Neural progenitor cell (in vitro differentiated cells): ENCODE data around the gene ADCY9. TPM values are rescaled to one million over a fixed set of nuclear protein-coding genes. Genes with fewer than 3 reads are reported as not detected.

ENCODE experiments used
- DNase-seq: peaks from one replicate; pipeline ENCODE4 v3.0.0-alpha.2; 2016; ENCODE audit warnings: low spot score
- H2AFZ ChIP-seq: fragments of 200-600 bp; sonication (generic); replicated peaks from 2 replicates; pipeline ENCODE4 v1.6.1; 2016; ENCODE audit warnings: antibody characterized with exemption
- H3F3A ChIP-seq: fragments of 200-600 bp; sonication (generic); 2 replicates; pipeline ENCODE4 v1.6.1; 2016; ENCODE audit warnings: antibody characterized with exemption, low read depth
- H3K27ac ChIP-seq: fragments of 200-600 bp; sonication (generic); 2 replicates; pipeline ENCODE4 v1.5.1; 2016; ENCODE audit warnings: mild to moderate bottlenecking
- H3K27me3 ChIP-seq: fragments of 200-600 bp; sonication (generic); 2 replicates; pipeline ENCODE4 v1.6.1; 2016; ENCODE audit warnings: mild to moderate bottlenecking, moderate library complexity
- H3K36me3 ChIP-seq: fragments of 200-600 bp; sonication (generic); 2 replicates; pipeline ENCODE4 v1.5.1; 2016
- H3K4me1 ChIP-seq: fragments of 200-600 bp; sonication (generic); 2 replicates; pipeline ENCODE4 v1.6.1; 2016; ENCODE audit warnings: mixed run types
- H3K4me2 ChIP-seq: fragments of 200-600 bp; sonication (generic); 2 replicates; pipeline ENCODE4 v1.6.1; 2016
- H3K4me3 ChIP-seq: fragments of 200-600 bp; sonication (generic); 2 replicates; pipeline ENCODE4 v1.5.1; 2016
- H3K79me2 ChIP-seq: fragments of 200-600 bp; sonication (generic); 2 replicates; pipeline ENCODE4 v1.6.1; 2016; ENCODE audit warnings: low read depth
- H3K9ac ChIP-seq: fragments of 200-600 bp; sonication (generic); 2 replicates; pipeline ENCODE4 v1.6.1; 2016
- H3K9me3 ChIP-seq: fragments of 200-600 bp; sonication (generic); 2 replicates; pipeline ENCODE4 v1.5.1; 2016; ENCODE audit warnings: low read depth
- H4K20me1 ChIP-seq: fragments of 200-600 bp; sonication (generic); 2 replicates; pipeline ENCODE4 v1.6.1; 2016; ENCODE audit warnings: low read depth
- H3K27ac Mint-ChIP-seq: 3 replicates; pipeline ENCODE4 v1.8.0; 2021; ENCODE audit warnings: mixed read lengths
- H3K27me3 Mint-ChIP-seq: 2 replicates; pipeline ENCODE4 v1.8.0; 2022; ENCODE audit warnings: low read depth, mild to moderate bottlenecking, inconsistent platforms, moderate library complexity, mixed read lengths; ENCODE audit not compliant: insufficient read depth
- H3K36me3 Mint-ChIP-seq: 3 replicates; pipeline ENCODE4 v1.8.0; 2021; ENCODE audit warnings: mixed read lengths
- H3K4me1 Mint-ChIP-seq: 3 replicates; pipeline ENCODE4 v1.8.0; 2021; ENCODE audit warnings: mixed read lengths
- H3K4me3 Mint-ChIP-seq: 3 replicates; pipeline ENCODE4 v1.8.0; 2021; ENCODE audit warnings: mild to moderate bottlenecking, moderate library complexity, mixed read lengths
- H3K9me3 Mint-ChIP-seq: 3 replicates; pipeline ENCODE4 v1.8.0; 2020; ENCODE audit warnings: mixed read lengths
- EZH2 ChIP-seq: fragments of 200-600 bp; sonication (generic); IDR thresholded peaks from 2 replicates; pipeline ENCODE4 v1.6.1; 2017; ENCODE audit warnings: antibody characterized with exemption, mild to moderate bottlenecking, moderate library complexity
- EZH2phosphoT487 ChIP-seq: fragments of 200-600 bp; sonication (generic); IDR thresholded peaks from 2 replicates; pipeline ENCODE4 v1.6.1; 2017; ENCODE audit warnings: antibody characterized with exemption
- total RNA-seq: library from RNA; depleted of rRNA; stranded (reverse); fragments of >200 nt; gene quantifications from 2 replicates; pipeline ENCODE4 v1.2.3, GENCODE V29; 2015; ENCODE audit warnings: low replicate concordance
- TF ChIP-seq, protein P1 (sequence below): fragments of 200-600 bp; sonication (generic); IDR thresholded peaks from 2 replicates; pipeline ENCODE4 v1.5.1; 2017; ENCODE audit warnings: antibody characterized with exemption, mild to moderate bottlenecking

The ADCY9 gene
- total RNA-seq, 1 donor from 2014 or later, result 1.2 TPM

DNA sequence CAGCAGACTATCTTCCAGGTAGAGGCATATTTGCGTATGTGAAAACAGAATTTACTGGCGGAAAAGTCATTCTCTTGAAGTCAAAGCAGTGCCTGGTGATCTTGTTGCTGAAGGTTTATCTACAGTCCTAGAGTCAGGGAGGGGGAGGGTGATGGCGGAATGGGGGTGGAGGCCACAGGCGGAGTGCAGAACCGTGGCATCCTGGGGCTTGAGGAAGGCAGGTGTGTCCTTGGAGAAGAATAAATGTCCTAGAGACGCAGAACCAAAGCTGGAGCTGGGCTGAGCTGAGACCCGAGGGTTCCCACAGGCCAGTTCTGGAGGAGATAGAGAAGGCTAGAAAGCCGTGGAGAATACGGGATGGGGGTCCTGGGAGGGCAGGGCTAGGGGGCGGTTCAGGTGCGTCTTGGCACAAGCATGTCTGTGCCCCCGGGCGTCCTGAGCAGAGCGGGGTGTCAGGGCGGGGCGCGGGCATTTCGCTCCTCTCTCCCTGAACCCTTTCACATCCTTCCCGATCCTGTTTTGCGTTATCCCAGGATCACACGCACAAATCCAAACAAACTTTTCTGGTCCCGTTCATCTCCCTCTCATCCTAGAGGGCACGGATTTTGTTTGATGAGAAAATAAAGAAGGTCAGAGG, 158.8 kb downstream of the ADCY9 start:
- DNase-seq, result no peak
- peak overlapping the region; percentile 19 for H3K27ac Mint-ChIP-seq

DNA sequence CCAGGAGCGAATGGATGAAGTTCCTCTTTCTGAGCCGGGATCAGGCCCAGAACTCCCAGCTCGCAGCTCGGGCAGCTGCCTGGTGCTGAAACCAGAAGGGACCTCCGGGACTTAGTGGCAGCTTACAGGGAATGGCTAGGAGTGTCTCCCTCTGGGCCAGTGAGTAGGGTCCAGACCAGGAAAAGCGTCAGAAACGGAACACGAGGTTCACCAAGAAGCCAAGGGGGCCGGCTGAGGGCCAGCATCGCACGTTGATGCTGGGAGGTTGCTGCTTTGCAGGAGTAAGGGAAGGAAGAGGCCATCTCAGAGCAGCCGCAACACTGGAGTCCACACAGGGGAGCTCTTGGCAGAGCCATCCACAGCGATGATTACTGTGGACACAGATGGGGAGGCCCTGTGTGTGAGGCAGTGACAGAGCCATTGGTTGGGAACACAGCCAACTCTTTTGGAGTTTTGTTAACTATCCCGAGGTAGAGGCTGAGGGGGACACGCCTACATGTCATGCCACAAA, 161.8 kb downstream of the ADCY9 start:
- H3K27ac Mint-ChIP-seq, result peak overlapping the region; percentile 31
- Histone ChIP-seq H3K9ac (no peak overlapping the region), H3K27ac (no peak overlapping the region), H3K4me1 (peaks cover 12% of the 10 kb centered on the region), H3K4me2 (peak overlapping the region; percentile 38), H3K27me3 (no peaks in the 10 kb centered on the region), H3F3A (peaks cover 10% of the 10 kb centered on the region), H2AFZ (peak overlapping the region; percentile 79), H3K9me3 (no peaks in the 10 kb centered on the region), H4K20me1 (no peaks in the 10 kb centered on the region), H3K36me3 (no peaks in the 10 kb centered on the region), H3K79me2 (no peaks in the 10 kb centered on the region), H3K4me3 (no peak overlapping the region)
- no peaks in the 10 kb centered on the region for H3K9me3 Mint-ChIP-seq
- no peaks in the 10 kb centered on the region for H3K36me3 Mint-ChIP-seq
- DNase-seq, result no peak
- H3K27me3 Mint-ChIP-seq, result peaks cover 3% of the 10 kb centered on the region
- TF ChIP-seq, protein P1, sequence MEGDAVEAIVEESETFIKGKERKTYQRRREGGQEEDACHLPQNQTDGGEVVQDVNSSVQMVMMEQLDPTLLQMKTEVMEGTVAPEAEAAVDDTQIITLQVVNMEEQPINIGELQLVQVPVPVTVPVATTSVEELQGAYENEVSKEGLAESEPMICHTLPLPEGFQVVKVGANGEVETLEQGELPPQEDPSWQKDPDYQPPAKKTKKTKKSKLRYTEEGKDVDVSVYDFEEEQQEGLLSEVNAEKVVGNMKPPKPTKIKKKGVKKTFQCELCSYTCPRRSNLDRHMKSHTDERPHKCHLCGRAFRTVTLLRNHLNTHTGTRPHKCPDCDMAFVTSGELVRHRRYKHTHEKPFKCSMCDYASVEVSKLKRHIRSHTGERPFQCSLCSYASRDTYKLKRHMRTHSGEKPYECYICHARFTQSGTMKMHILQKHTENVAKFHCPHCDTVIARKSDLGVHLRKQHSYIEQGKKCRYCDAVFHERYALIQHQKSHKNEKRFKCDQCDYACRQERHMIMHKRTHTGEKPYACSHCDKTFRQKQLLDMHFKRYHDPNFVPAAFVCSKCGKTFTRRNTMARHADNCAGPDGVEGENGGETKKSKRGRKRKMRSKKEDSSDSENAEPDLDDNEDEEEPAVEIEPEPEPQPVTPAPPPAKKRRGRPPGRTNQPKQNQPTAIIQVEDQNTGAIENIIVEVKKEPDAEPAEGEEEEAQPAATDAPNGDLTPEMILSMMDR, result no peak
- no peak for TF ChIP-seq EZH2
- TF ChIP-seq EZH2phosphoT487, result no peak
- no peak overlapping the region for H3K4me3 Mint-ChIP-seq
- H3K4me1 Mint-ChIP-seq, result peaks cover 27% of the 10 kb centered on the region

More for the DNA sequence above, 158.8 kb downstream of the ADCY9 start:
- Histone ChIP-seq H2AFZ (no peak overlapping the region), H3K27ac (no peak overlapping the region), H3K4me1 (peaks cover 12% of the 10 kb centered on the region), H3K9ac (no peak overlapping the region), H3K79me2 (no peaks in the 10 kb centered on the region), H3F3A (peaks cover 10% of the 10 kb centered on the region), H3K4me3 (no peak overlapping the region), H3K4me2 (no peak overlapping the region), H3K36me3 (no peaks in the 10 kb centered on the region), H3K9me3 (no peaks in the 10 kb centered on the region), H4K20me1 (no peaks in the 10 kb centered on the region), H3K27me3 (no peaks in the 10 kb centered on the region)
- TF ChIP-seq, protein P1, result no peak
- TF ChIP-seq EZH2 (no peak), EZH2phosphoT487 (no peak)
- H3K4me1 Mint-ChIP-seq, result peaks cover 28% of the 10 kb centered on the region
- H3K9me3 Mint-ChIP-seq, result no peaks in the 10 kb centered on the region
- no peaks in the 10 kb centered on the region for H3K36me3 Mint-ChIP-seq
- H3K4me3 Mint-ChIP-seq, result no peak overlapping the region
- peaks cover 3% of the 10 kb centered on the region for H3K27me3 Mint-ChIP-seq

DNA sequence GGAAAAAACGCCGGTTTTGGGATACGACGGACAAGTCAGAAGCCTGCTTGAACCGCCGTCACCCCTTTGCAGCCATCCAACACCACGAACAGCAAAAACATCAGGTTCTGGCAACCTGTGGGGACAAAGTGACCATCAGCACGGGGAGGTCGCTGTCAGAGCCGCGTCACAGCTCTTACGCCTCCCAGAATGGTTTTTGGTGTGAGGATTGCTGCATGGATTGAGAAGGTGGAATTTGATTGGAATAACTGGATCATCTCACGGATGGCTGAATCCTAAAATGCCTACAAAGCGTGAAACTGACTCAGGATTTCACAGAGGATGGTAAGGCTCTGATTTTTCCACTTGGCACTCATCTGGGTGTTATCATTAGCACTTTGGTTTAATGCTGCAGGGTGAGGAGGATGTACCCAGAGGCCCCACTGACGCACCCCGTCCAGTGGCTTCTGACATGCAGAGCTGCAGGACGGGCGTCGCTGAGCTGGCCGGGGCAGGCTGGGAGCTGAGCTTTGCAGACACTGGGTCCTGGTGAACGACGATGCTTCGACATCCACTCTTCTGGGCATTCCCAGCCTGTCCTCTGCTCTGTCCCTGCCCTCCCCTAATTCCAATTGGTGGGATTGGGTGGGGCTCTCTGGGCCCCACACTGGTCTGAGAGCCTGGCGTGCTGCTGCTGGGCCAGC, 162.4 kb downstream of the ADCY9 start:
- Histone ChIP-seq H3K36me3 (no peaks in the 10 kb centered on the region), H3K9ac (no peak overlapping the region), H3K4me3 (no peak overlapping the region), H3F3A (peaks cover 10% of the 10 kb centered on the region), H3K4me1 (peaks cover 12% of the 10 kb centered on the region), H3K27me3 (no peaks in the 10 kb centered on the region), H3K79me2 (no peaks in the 10 kb centered on the region), H4K20me1 (no peaks in the 10 kb centered on the region), H2AFZ (peak overlapping the region; percentile 79), H3K27ac (no peak overlapping the region), H3K4me2 (peak overlapping the region; percentile 38), H3K9me3 (no peaks in the 10 kb centered on the region)
- peak; percentile 57 for DNase-seq
- Mint-ChIP-seq H3K9me3 (no peaks in the 10 kb centered on the region), H3K4me1 (peaks cover 27% of the 10 kb centered on the region), H3K27me3 (peaks cover 3% of the 10 kb centered on the region), H3K27ac (no peak overlapping the region), H3K36me3 (no peaks in the 10 kb centered on the region), H3K4me3 (no peak overlapping the region)
- TF ChIP-seq, protein P1, result no peak
- TF ChIP-seq EZH2phosphoT487 (no peak), EZH2 (no peak)
